ENCODE data around the gene NEURL1. TPM values are rescaled to one million over a fixed set of nuclear protein-coding genes. Genes with fewer than 3 reads are reported as not detected.

NEURL1 gene
- total and polyA plus RNA-seq, 2 experiments from 2014 or later, result 2.3 to 4.6 TPM

DNA sequence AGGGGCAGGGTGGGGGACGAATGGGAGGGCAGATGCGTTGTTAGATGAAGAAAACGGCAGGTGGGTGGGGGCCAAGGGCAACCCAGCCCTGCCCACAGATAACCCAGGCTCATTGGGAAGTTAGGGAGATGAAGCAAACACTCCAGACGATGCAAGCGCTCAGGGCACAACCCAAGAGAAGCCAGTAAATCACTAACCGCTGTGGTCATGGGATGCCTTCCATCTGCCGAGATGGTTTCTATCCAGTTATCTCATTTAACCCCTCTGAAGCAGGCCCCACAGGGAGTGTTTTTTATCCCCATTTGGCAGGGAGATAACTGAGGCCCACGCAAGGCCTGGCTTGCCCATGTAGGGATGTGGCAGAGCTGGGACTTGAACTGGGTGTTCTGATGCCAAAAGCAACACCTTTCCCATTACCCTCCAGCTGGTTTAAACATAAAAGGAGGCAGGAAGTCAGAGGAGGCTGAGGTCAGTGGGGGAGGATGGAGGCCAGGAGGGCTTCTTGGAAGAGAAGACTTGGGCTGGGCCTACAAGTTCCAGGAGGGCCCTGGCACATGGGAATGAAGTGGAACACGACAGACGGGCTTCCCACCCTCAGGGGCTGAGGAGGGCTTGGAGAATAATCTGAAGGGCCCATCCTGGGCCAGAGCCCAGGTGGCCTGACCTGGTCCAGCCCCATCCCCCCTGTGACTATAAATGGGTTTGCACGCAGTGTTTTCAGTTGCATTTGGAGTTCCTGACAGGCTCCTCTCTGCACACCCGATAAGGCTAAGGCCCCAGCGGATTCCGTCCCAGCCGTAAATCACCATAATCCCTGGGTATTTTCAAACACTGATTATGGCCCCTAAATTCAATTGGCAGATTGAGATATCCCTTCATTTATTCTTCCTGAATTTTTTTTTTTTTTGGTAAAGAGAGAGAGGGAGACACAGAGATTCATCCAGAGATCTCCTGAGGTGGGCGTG is 80.9 kb downstream of the NEURL1 start:
- Histone ChIP-seq H3K4me2 (no peak overlapping the region), H3K9me2 (replicated peaks; ENCODE audit: insufficient read depth) (no peaks in the 10 kb centered on the region), H3K9me3 (ENCODE audit: low read depth) (no peaks in the 10 kb centered on the region), H2AFZ (no peak overlapping the region), H3K79me2 (no peaks in the 10 kb centered on the region), H3K27ac (no peak overlapping the region), H3K4me1 (ENCODE audit: insufficient read depth) (peaks cover 71% of the 10 kb centered on the region), H3K27me3 (no peaks in the 10 kb centered on the region), H3K36me3 (replicated peaks; ENCODE audit: insufficient read depth, low read depth) (no peaks in the 10 kb centered on the region), H3K4me3 (no peak overlapping the region), H4K20me1 (ENCODE audit: insufficient read depth, poor library complexity, severe bottlenecking) (no peaks in the 10 kb centered on the region)
- no peak for DNase-seq (ENCODE audit: low spot score)
- TF ChIP-seq, protein P1, sequence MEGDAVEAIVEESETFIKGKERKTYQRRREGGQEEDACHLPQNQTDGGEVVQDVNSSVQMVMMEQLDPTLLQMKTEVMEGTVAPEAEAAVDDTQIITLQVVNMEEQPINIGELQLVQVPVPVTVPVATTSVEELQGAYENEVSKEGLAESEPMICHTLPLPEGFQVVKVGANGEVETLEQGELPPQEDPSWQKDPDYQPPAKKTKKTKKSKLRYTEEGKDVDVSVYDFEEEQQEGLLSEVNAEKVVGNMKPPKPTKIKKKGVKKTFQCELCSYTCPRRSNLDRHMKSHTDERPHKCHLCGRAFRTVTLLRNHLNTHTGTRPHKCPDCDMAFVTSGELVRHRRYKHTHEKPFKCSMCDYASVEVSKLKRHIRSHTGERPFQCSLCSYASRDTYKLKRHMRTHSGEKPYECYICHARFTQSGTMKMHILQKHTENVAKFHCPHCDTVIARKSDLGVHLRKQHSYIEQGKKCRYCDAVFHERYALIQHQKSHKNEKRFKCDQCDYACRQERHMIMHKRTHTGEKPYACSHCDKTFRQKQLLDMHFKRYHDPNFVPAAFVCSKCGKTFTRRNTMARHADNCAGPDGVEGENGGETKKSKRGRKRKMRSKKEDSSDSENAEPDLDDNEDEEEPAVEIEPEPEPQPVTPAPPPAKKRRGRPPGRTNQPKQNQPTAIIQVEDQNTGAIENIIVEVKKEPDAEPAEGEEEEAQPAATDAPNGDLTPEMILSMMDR (IDR thresholded peaks at IDR 0.05; ENCODE audit: poor library complexity), result no peak
- TF ChIP-seq EZH2 (IDR thresholded peaks at IDR 0.05; ENCODE audit: borderline replicate concordance) (no peak), EZH2phosphoT487 (IDR thresholded peaks at IDR 0.05; ENCODE audit: low read depth, severe bottlenecking, unreplicated experiment) (no peak)
- 61% methylated on average over 15 of the region's 16 CpGs for WGBS (ENCODE audit: low lambda C conversion rate, missing lambda C conversion rate)

DNA sequence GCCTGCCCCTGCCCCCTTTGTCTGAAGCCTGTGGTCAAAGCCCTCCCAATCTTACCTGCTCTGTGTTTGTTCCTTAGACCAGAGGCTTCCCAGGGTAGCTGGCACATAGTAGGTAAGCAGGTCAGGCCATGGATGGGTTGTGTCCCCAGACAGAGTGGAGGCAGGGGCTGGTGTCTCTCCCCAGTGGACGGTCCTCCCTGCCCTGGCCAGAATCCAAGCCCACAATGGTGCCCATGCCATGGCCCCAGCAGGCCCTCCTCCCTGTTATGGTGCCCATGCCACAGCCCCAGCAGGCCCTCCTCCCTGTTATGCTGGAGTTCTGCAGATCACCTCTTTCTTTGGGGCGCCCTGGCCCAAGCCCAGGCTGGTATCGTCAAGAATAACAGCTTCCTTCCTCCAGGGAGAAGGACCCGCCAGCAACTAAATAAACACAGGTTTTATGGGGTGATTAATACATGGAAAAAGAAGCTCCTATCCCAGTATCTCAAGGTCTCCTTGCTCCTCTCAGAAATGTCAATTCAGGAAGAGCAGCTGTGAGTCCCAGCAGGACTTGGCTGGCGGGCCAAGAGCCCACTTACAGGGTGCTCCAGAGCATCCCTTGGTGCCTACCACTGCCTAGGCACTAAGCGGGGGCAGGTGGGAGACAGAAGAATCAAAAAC is 82.0 kb downstream of the NEURL1 start:
- Histone ChIP-seq H3K27me3 (no peaks in the 10 kb centered on the region), H3K4me1 (ENCODE audit: insufficient read depth) (peaks cover 60% of the 10 kb centered on the region), H3K4me3 (no peak overlapping the region), H3K9me3 (ENCODE audit: low read depth) (no peaks in the 10 kb centered on the region), H2AFZ (no peak overlapping the region), H4K20me1 (ENCODE audit: insufficient read depth, poor library complexity, severe bottlenecking) (no peaks in the 10 kb centered on the region), H3K27ac (no peak overlapping the region), H3K4me2 (no peak overlapping the region), H3K9me2 (replicated peaks; ENCODE audit: insufficient read depth) (no peaks in the 10 kb centered on the region), H3K36me3 (replicated peaks; ENCODE audit: insufficient read depth, low read depth) (no peaks in the 10 kb centered on the region), H3K79me2 (no peaks in the 10 kb centered on the region)
- no peak for DNase-seq (ENCODE audit: low spot score)
- TF ChIP-seq EZH2 (IDR thresholded peaks at IDR 0.05; ENCODE audit: borderline replicate concordance) (no peak), EZH2phosphoT487 (IDR thresholded peaks at IDR 0.05; ENCODE audit: low read depth, severe bottlenecking, unreplicated experiment) (peak; percentile 67)
- WGBS (ENCODE audit: low lambda C conversion rate, missing lambda C conversion rate), result 62% methylated on average over 6 of the region's 6 CpGs

DNA sequence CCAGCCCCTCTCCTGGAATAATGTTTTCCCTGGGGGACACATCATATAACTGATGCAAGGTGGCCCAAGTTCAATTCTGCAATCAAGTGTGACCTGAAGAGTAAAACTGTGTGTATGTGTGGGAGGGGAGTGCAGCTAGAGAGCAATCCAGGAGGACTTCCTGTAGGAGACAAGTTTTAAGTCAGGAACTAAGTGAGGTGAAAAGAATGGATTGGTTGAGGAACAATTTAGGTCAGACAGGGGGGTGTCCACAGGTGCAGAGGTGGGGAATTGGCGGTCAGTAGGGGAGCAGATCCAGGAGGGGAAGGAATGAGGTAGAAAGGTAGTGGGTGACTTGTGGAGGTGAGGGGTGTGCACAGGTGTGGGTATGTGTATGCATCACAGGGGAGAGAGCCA is 82.6 kb downstream of the NEURL1 start:
- Histone ChIP-seq H4K20me1 (ENCODE audit: insufficient read depth, poor library complexity, severe bottlenecking) (no peaks in the 10 kb centered on the region), H3K9me2 (replicated peaks; ENCODE audit: insufficient read depth) (no peaks in the 10 kb centered on the region), H3K4me3 (no peak overlapping the region), H3K27ac (no peak overlapping the region), H3K36me3 (replicated peaks; ENCODE audit: insufficient read depth, low read depth) (no peaks in the 10 kb centered on the region), H3K27me3 (no peaks in the 10 kb centered on the region), H3K4me1 (ENCODE audit: insufficient read depth) (peaks cover 56% of the 10 kb centered on the region), H3K4me2 (no peak overlapping the region), H2AFZ (no peak overlapping the region), H3K9me3 (ENCODE audit: low read depth) (no peaks in the 10 kb centered on the region), H3K79me2 (no peaks in the 10 kb centered on the region)
- WGBS (ENCODE audit: low lambda C conversion rate, missing lambda C conversion rate), result 93% methylated on average over 1 of the region's 1 CpG
- DNase-seq (ENCODE audit: low spot score), result no peak
- TF ChIP-seq, protein P1 (IDR thresholded peaks at IDR 0.05; ENCODE audit: poor library complexity), result no peak
- TF ChIP-seq EZH2 (IDR thresholded peaks at IDR 0.05; ENCODE audit: borderline replicate concordance), result no peak
- TF ChIP-seq EZH2phosphoT487 (IDR thresholded peaks at IDR 0.05; ENCODE audit: low read depth, severe bottlenecking, unreplicated experiment), result no peak

DNA sequence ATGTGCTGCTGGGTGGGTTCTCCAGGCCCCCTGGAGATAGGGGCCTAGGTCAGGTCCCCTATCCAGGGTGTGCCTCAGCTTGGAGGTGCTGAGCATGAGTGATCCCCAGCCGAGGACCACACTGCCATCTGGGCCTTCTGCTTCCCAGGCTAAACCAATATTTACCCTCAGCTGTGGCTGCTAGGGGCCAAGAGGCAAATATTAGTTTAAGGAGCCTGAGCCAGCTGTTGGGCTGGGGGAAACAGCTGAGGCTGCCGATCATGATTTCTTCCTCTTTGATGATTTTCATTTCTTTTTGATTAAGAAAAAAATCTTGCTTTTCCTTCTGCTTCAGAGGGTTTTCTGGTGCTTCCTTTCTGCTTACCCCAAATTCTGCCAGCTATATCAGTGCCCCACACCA is 83.4 kb downstream of the NEURL1 start:
- no peaks in the 10 kb centered on the region for H3K79me2 ChIP-seq

More for the DNA sequence above, 83.4 kb downstream of the NEURL1 start:
- Histone ChIP-seq H3K9me2 (replicated peaks; ENCODE audit: insufficient read depth) (no peaks in the 10 kb centered on the region), H3K9me3 (ENCODE audit: low read depth) (no peaks in the 10 kb centered on the region), H3K27ac (no peak overlapping the region), H3K36me3 (replicated peaks; ENCODE audit: insufficient read depth, low read depth) (no peaks in the 10 kb centered on the region), H2AFZ (no peak overlapping the region), H3K27me3 (no peaks in the 10 kb centered on the region), H3K4me1 (ENCODE audit: insufficient read depth) (peaks cover 48% of the 10 kb centered on the region), H3K4me3 (no peak overlapping the region), H3K4me2 (no peak overlapping the region), H4K20me1 (ENCODE audit: insufficient read depth, poor library complexity, severe bottlenecking) (no peaks in the 10 kb centered on the region)
- no peak for DNase-seq (ENCODE audit: low spot score)
- 49% methylated on average over 2 of the region's 2 CpGs for WGBS (ENCODE audit: low lambda C conversion rate, missing lambda C conversion rate)
- TF ChIP-seq EZH2 (IDR thresholded peaks at IDR 0.05; ENCODE audit: borderline replicate concordance) (no peak), EZH2phosphoT487 (IDR thresholded peaks at IDR 0.05; ENCODE audit: low read depth, severe bottlenecking, unreplicated experiment) (no peak)
- TF ChIP-seq, protein P1 (IDR thresholded peaks at IDR 0.05; ENCODE audit: poor library complexity), result no peak

Measured in hepatocyte (in vitro differentiated cells).